OCI-M2 (cell line): ENCODE results near the gene NR2C1.
"Not testable (repeated sequence)": the region's sequence is repeated elsewhere in the genome, so short reads cannot be mapped to it uniquely, and the experiment has no call there.

ENCODE experiments used
- DNase-seq: peaks from one replicate; lab custom pipeline; 2025; ENCODE audit not compliant: unreplicated experiment; lab: John Stamatoyannopoulos, UW

NR2C1 gene

DNA sequence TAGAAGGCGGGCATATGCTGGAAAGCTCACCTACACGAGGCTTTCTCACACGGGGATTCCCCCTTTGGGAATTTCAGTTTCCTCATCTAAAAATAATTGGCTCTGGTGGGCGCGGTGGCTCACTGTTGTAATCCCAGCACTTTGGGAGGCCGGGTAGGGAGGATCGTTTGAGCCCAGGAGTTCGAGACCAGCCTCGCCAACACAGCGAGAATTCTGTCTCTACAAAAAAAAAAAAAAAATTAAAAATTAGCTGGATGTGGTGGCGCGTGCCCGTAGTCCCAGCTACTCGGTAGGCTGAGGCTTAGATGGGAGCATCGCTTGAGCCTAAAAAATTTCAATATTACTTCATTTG, 69.5 kb downstream of the NR2C1 start:
- DNase-seq, result no peak

GRCh38 chr12:95003213-95003920, 70.1 kb downstream of the NR2C1 start, which contains the start of gene NDUFA12:
Gene NDUFA12, minus strand, starts transcription at chr12:95003697. Its CDS starts 17 bp downstream, at chr12:95003680.
- DNase-seq, result peak; percentile 52

DNA sequence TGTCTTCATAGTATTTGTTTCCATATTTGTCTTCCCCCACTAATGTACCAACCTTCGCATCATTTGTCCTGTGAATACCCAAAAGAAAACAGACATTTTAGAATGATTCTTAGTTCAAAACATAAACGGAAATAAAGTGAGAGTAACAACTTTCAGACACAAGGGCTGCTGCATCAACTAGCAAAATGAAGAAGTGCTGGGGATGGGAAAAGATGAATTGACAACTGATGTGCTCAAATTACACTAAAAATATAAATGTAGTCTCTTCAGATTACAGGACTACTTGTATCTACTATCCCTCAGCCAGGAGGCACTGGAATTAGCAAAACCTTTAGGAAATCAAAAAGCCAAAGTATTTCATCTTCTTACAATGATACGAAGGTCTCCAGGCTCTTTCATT, 70.7 kb downstream of the NR2C1 start:
- DNase-seq, result no peak

DNA sequence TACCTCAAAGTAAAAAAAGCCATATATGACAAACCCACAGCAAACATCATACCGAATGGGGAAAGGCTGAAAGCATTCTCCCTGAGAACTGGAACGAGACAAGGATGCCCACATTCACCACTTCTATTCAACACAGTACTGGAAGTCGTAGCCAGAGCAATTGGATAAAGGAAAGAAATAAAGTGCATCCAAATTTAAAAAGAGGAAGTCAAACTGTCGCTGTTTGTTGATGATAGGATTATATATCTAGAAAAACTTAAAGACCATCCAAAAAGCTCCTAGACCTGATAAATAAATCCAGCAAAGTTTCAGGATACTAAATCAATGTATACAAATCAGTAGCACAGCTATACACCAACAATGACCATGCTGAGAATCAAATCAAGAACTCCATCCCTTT, 75.1 kb downstream of the NR2C1 start:
- no peak for DNase-seq

DNA sequence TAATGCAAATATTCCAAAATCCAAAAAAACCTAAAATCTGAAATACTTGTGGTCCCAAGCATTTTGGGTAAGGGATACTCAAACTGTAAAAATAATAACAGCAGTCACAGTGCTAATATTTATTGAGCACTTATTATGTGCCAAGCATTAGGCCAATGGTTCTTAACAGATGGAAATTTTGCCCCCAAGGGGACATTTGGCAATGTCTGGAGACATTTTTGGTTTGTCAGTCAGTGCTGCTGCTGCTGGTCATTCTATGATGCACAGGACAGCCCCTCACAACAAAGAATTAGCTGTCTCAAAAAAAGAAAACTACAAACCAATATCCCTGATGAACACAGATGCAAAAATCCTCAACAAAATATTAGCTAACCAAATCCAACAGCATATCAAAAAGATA, 75.7 kb downstream of the NR2C1 start:
- no peak for DNase-seq

GRCh38 chr12:94997061-94997460, 76.4 kb downstream of the NR2C1 start:
- no peak for DNase-seq

- DNase-seq, result no peak
Observed at GRCh38 chr12:94994312-94994711, 79.1 kb downstream of the NR2C1 start.

- not testable (repeated sequence) for DNase-seq
Observed at GRCh38 chr12:94993855-94994254, 79.6 kb downstream of the NR2C1 start.

DNA sequence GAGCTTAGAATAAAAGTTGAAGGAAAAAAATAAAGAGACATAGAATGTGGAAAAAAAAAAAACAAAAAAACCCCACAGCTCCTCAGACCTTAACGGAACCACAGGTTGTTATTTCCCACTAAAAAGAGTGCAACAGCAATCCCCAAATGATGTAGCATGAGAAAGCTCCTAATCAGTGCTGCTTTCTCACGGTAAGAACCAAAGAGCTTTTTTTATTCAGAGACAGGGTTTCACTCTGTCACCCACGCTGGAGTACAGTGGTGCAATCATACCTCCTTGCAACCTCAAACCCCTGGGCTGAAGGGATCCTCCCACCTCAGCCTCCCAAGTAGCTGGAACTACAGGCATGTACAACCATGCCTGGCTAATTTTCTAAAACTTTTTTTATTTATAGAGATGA, 83.2 kb downstream of the NR2C1 start:
- no peak for DNase-seq

GRCh38 chr12:94988471-94988870, 84.9 kb downstream of the NR2C1 start:
- no peak for DNase-seq

- no peak for DNase-seq
Observed at GRCh38 chr12:94987801-94988200, 85.6 kb downstream of the NR2C1 start.

- DNase-seq, result no peak
Observed at GRCh38 chr12:94987076-94987669, 86.2 kb downstream of the NR2C1 start.

GRCh38 chr12:94985099-94985498, 88.3 kb downstream of the NR2C1 start:
- not testable (repeated sequence) for DNase-seq

- no peak for DNase-seq
Observed at GRCh38 chr12:94983321-94983720, 90.1 kb downstream of the NR2C1 start.

- DNase-seq, result no peak
Observed at GRCh38 chr12:94982456-94982855, 91.0 kb downstream of the NR2C1 start.

- DNase-seq, result no peak
Observed at GRCh38 chr12:94980577-94980976, 92.8 kb downstream of the NR2C1 start.

GRCh38 chr12:94979941-94980340, 93.5 kb downstream of the NR2C1 start:
- DNase-seq, result no peak

DNA sequence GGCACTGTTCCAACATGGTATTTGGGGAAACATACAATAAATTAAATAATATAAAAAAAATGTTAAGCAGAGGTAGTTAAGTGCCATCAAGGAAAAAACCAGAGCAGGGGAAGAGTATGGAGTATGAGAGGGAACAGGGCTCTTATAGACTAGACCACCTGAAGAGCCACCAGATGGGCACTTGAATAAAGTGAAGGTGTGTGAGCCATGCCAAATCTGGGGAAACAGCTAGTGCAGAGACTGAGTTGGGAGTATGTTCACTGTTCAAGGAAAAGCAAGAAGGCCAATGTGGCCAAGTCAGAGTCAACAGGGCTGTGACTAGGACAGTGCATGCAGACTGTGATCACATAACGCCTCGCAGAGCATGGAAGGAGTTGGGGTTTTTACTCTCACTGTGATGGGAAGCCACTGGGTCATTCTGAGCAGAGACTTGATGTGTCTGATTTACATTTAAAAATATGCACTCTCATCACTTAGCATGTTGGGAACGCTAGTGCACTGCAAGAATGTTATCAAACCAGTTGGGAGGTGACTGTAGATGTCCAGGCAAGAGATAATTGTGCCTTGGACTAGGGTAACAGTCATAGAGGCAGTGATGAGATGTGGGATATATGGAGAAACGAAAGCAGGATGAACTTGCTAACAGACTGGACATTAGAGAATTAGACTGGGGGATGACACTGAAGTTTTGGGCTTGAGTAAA, 95.5 kb downstream of the NR2C1 start:
- no peak for DNase-seq

- DNase-seq, result no peak
Observed at GRCh38 chr12:94973221-94973620, 100.2 kb downstream of the NR2C1 start.

GRCh38 chr12:94972795-94973194, 100.6 kb downstream of the NR2C1 start:
- DNase-seq, result no peak

DNA sequence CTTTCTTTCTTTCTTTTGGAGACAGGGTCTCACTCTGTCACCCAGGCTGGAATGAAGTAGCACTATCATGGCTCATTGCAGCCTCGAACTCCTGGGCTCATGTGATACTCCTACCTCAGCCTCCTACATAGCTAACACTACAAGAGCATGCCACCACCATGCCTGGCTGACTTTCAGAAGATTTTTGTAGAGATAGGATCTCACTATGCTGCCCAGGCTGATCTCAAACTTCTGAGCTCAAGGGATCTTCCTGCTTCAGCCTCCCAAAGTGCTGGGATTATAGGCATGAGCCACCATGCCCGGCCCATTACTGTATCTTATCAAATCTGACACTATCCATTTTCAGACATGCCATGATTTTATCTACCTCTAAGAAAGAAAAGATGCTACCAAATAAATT, 101.5 kb downstream of the NR2C1 start:
- no peak for DNase-seq

GRCh38 chr12:94970560-94970959, 102.9 kb downstream of the NR2C1 start:
- DNase-seq, result no peak
